ENCODE measurements around the gene DHX16. TPM values are rescaled to one million over a fixed set of nuclear protein-coding genes. Genes with fewer than 3 reads are reported as not detected.
"Not testable (repeated sequence)": the region's sequence is repeated elsewhere in the genome, so short reads cannot be mapped to it uniquely, and the experiment has no call there.

Gene DHX16
- 10 to 100 TPM; 29.0 to 51.9 (median 46.2) TPM for total RNA-seq
- 30.5 TPM for total RNA-seq (2013)
- 49.8 to 131 (median 77.6) reads per million in 29 experiments for total RNA-seq

DNA sequence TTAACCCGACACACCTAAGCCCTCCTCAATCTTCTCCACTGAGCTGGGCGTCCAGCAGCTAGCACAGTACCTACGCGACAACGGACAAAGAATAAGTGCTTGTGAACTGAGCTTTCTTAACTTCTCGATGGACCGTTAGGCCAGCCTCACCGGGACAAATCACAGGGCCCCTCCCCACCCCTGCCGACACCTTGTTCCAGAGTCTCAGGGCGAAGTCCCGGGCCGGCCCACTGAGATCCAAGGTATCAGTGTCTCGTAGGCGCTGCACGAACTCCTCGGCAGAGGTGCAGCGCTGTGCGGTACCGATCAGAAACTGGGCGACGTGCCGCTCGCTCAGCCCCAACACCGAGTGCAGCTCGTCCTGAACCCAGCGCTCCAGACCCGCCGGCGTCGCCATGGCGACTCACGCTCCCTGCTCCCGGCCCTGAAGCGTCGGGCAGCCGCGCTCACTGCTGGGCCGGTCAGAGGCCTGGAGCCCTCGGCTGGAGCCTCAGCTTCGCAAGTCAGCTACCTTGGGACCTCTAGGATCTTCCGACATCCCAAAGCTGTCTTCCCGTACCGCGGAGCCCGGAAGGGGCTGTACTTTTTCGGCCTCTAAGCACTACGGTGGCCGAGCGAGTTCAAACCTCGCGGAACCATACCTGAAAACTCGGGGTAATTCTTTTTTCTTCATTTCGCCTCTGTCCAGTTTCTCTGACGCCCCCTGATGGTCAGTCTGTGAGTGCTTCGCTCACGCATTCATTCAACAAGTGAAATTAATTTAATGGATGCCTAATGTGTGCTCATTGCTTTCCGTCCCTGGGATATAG lies at the start of gene DHX16:
Gene DHX16 (minus strand): TSS at position 562 of the 809 bp plus-strand sequence. CDS start 165 bp downstream, at position 397.
- no peaks in the 10 kb centered on the region for H3K27me3 Mint-ChIP-seq
- H3K27ac Mint-ChIP-seq = peak within 1 kb of the TSS; percentile 79 to 84
- peaks cover 4 to 17% of the 10 kb centered on the region in 2 experiments for H3K4me1 ChIP-seq (ENCODE audit: control insufficient read depth in 1 of 2, extremely low read depth in 1 of 2, insufficient read depth in 2 of 2, low read length in 2 of 2)
- CTCF ChIA-PET = interaction anchor here (0.7 to 2.0 kb wide), 15 partner anchors 9 to 318 kb away, joined by 3 to 9 read pairs (median 4); partner anchors contain the start of genes MDC1 (in 1 of the 2) and MRPS18B (in 1 of the 2)
- H3K27me3 ChIP-seq (replicated peaks in 1 of 2; ENCODE audit: control insufficient read depth in 2 of 2, extremely low read depth in 1 of 2, insufficient read depth in 2 of 2, low read length in 1 of 2) = no peaks in the 10 kb centered on the region
- POLR2A ChIA-PET = interaction anchor here (0.7 kb wide), 3 partner anchors 120 to 1078 kb away, joined by 4 to 9 read pairs (median 6); no protein-coding TSS in a partner anchor
- H3K4me3 ChIP-seq (ENCODE audit: control insufficient read depth in 1 of 2, extremely low read depth in 1 of 2, low read length in 1 of 2) = peak within 1 kb of the TSS; percentile 72 to 99
- H3K27ac ChIP-seq (ENCODE audit: low read length) = peak within 1 kb of the TSS; percentile 33
- H3K9me3 Mint-ChIP-seq = no peaks in the 10 kb centered on the region
- DNase-seq (peak; percentile 62 to 95 (median 80)), ATAC-seq (replicated peaks in 1 of 4) (peak; percentile 80 to 84 (median 81))
- peaks cover 14 to 44% of the 10 kb centered on the region in 2 donors for H3K36me3 ChIP-seq (ENCODE audit: control insufficient read depth in 2 of 2, extremely low read depth in 1 of 2, insufficient read depth in 1 of 2, low read length in 1 of 2)
- under 1% methylated on average over 51 of the region's 57 CpGs for WGBS (ENCODE audit: insufficient coverage)
- no peaks in the 10 kb centered on the region for H3K9me3 ChIP-seq
- H3K4me3 Mint-ChIP-seq = peak within 1 kb of the TSS; percentile 85 to 93 (median 91)
- peaks cover 39 to 48% (median 41%) of the 10 kb centered on the region in 3 donors for H3K4me1 Mint-ChIP-seq
- peaks cover 30% of the 10 kb centered on the region for H3K36me3 Mint-ChIP-seq

DNA sequence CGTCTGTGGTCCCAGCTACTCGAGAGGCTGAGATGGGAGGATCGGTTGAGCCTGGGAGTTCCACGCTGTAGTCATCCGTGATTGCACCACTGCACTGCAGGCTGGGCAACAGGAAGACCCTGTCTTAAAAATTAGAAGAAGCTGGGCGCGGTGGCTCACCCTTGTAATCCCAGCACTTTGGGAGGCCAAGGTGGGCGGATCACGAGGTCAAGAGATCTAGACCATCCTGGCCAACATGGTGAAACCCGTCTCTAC lies 49.1 kb upstream of the DHX16 start:
- peak overlapping the region; percentile 74 for H3K27ac ChIP-seq (ENCODE audit: low read length)
- H3K27me3 Mint-ChIP-seq; H3K9me3 ChIP-seq; ATAC-seq (replicated peaks in 1 of 4); H3K27me3 ChIP-seq (replicated peaks in 1 of 2; ENCODE audit: control insufficient read depth in 2 of 2, extremely low read depth in 1 of 2, insufficient read depth in 2 of 2, low read length in 1 of 2); H3K9me3 Mint-ChIP-seq: not testable (repeated sequence)
- POLR2A ChIA-PET = interaction anchor here (1.1 to 3.6 kb wide), 5 partner anchors 40 to 107 kb away, joined by 4 to 14 read pairs (median 9); no protein-coding TSS in a partner anchor
- H3K4me1 ChIP-seq (ENCODE audit: control insufficient read depth in 1 of 2, extremely low read depth in 1 of 2, insufficient read depth in 2 of 2, low read length in 2 of 2) = peaks cover 20 to 54% of the 10 kb centered on the region in 2 experiments
- 2% methylated on average over 4 of the region's 10 CpGs for WGBS (ENCODE audit: insufficient coverage)
- CTCF ChIA-PET = interaction anchor here (0.7 to 9.1 kb wide), 16 partner anchors 9 to 365 kb away, joined by 3 to 254 read pairs (median 4); partner anchors contain the start of genes DHX16 (in 1 of the 2) and MRPS18B (in 1 of the 2)
- peak in 1 of 35 experiments; percentile 28 for DNase-seq
- H3K36me3 ChIP-seq (ENCODE audit: control insufficient read depth in 2 of 2, extremely low read depth in 1 of 2, insufficient read depth in 1 of 2, low read length in 1 of 2) = peaks cover 9 to 45% of the 10 kb centered on the region in 2 donors
- Mint-ChIP-seq H3K36me3 (peaks cover 31% of the 10 kb centered on the region), H3K4me1 (peaks cover 57 to 67% (median 66%) of the 10 kb centered on the region in 3 donors), H3K27ac (peak overlapping the region; percentile 88 to 95), H3K4me3 (peak overlapping the region; percentile 95 to 99 (median 99))
- peak overlapping the region; percentile 81 to 85 for H3K4me3 ChIP-seq (ENCODE audit: control insufficient read depth in 1 of 2, extremely low read depth in 1 of 2, low read length in 1 of 2)

DNA sequence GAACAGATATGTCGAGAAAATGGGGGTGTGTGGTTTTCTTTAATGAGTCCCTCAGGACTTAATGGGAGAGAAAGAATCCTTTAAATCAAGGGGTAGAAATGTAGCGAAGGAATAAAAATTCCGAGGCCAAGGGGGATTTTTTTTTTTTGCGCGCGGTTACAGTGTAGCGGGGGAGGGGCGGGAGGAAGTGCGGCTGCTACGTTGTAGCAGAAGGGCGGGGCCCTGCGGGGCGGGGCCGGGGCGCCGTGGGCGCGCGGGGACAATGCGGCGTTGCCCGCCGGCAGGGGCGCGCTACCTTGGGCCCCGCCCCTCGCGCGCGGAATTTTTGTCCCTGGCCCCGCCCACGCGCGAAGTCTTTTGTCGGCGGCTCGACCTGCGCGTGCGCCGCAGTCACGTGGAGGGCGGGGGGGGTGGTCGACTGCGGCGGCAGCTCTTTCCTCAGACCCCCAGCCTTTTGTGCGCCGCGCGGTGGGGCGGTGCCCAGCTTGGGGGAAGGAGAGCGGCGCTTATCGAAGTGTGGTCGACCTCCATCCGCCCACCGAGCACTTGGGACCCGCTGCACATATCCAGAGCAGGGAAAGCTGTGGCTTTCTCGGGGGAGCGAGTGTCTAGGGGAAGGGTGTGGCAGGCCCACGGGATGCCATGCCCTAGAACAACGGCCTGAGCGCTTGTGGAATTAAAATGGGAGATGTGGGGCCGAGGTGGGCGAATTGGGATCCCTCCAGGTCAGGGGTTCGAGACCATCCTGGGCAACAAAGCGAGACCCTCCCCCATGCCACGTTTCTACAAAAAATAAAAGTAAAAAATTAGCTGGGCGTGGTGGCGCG lies 48.6 kb upstream of the DHX16 start:
- Histone ChIP-seq H3K36me3 (ENCODE audit: control insufficient read depth in 2 of 2, extremely low read depth in 1 of 2, insufficient read depth in 1 of 2, low read length in 1 of 2) (peaks cover 9 to 39% of the 10 kb centered on the region in 2 donors), H3K27me3 (replicated peaks in 1 of 2; ENCODE audit: control insufficient read depth in 2 of 2, extremely low read depth in 1 of 2, insufficient read depth in 2 of 2, low read length in 1 of 2) (no peaks in the 10 kb centered on the region), H3K4me1 (ENCODE audit: control insufficient read depth in 1 of 2, extremely low read depth in 1 of 2, insufficient read depth in 2 of 2, low read length in 2 of 2) (peaks cover 23 to 60% of the 10 kb centered on the region in 2 experiments), H3K9me3 (no peaks in the 10 kb centered on the region), H3K27ac (ENCODE audit: low read length) (peak overlapping the region; percentile 88), H3K4me3 (ENCODE audit: control insufficient read depth in 1 of 2, extremely low read depth in 1 of 2, low read length in 1 of 2) (peak overlapping the region; percentile 94 to 99)
- Mint-ChIP-seq H3K4me1 (peaks cover 62 to 69% (median 69%) of the 10 kb centered on the region in 3 donors), H3K9me3 (no peaks in the 10 kb centered on the region), H3K27ac (peak overlapping the region; percentile 91 to 95), H3K4me3 (peak overlapping the region; percentile 95 to 99 (median 99)), H3K27me3 (no peaks in the 10 kb centered on the region), H3K36me3 (peaks cover 32% of the 10 kb centered on the region)
- ChIA-PET CTCF (interaction anchor here (0.6 to 9.1 kb wide), 16 partner anchors 10 to 366 kb away, joined by 3 to 254 read pairs (median 4); partner anchors contain the start of genes DHX16 (in 1 of the 2) and MRPS18B (in 1 of the 2)), POLR2A (interaction anchor here (0.6 to 3.6 kb wide), 6 partner anchors 39 to 106 kb away, joined by 3 to 14 read pairs (median 7); partner anchors contain the start of gene MRPS18B (in 1 of the 2))
- ATAC-seq (replicated peaks in 1 of 4) (peak; percentile 38 to 58 (median 46)), DNase-seq (peak; percentile 88 to 98 (median 93))
- WGBS (ENCODE audit: insufficient coverage) = 0% methylated on average over 60 of the region's 71 CpGs

DNA sequence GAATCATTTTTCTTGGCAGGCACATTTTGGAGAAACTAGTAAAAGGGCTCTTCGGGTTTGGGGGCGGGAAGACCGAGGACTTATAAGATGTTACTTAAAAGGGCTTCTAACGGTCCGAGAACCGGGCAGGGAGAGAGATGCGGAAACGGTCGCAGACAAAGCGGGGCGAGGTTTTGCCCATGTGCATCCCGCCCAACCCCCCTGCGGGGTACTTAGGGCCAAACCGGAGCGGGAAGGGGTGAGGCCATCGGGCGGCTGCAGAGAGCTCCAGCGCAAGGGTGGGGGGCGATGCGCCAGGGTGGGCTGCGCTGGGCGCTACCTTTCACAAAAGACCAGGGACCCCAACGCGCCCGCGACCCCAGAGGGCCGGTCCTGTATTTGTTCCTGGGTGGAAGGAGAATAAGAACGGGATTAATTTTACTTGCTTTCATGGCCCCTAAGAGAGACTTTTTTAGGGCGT lies 48.0 kb upstream of the DHX16 start:
- Mint-ChIP-seq H3K27me3 (no peaks in the 10 kb centered on the region), H3K36me3 (peaks cover 32% of the 10 kb centered on the region), H3K27ac (peak overlapping the region; percentile 91 to 95), H3K4me3 (peak overlapping the region; percentile 95 to 99 (median 99)), H3K4me1 (peaks cover 69 to 71% (median 70%) of the 10 kb centered on the region in 3 donors), H3K9me3 (no peaks in the 10 kb centered on the region)
- Histone ChIP-seq H3K27ac (ENCODE audit: low read length) (peak overlapping the region; percentile 88), H3K9me3 (no peaks in the 10 kb centered on the region), H3K4me3 (ENCODE audit: control insufficient read depth in 1 of 2, extremely low read depth in 1 of 2, low read length in 1 of 2) (peak overlapping the region; percentile 94 to 99), H3K4me1 (ENCODE audit: control insufficient read depth in 1 of 2, extremely low read depth in 1 of 2, insufficient read depth in 2 of 2, low read length in 2 of 2) (peaks cover 23 to 63% of the 10 kb centered on the region in 2 experiments), H3K36me3 (ENCODE audit: control insufficient read depth in 2 of 2, extremely low read depth in 1 of 2, insufficient read depth in 1 of 2, low read length in 1 of 2) (peaks cover 5 to 35% of the 10 kb centered on the region in 2 donors), H3K27me3 (replicated peaks in 1 of 2; ENCODE audit: control insufficient read depth in 2 of 2, extremely low read depth in 1 of 2, insufficient read depth in 2 of 2, low read length in 1 of 2) (no peaks in the 10 kb centered on the region)
- WGBS (ENCODE audit: insufficient coverage) = under 1% methylated on average over 29 of the region's 29 CpGs
- CTCF ChIA-PET = interaction anchor here (0.6 to 9.1 kb wide), 10 partner anchors 11 to 237 kb away, joined by 3 to 254 read pairs (median 5); partner anchors contain the start of gene DHX16 (in 1 of the 2)
- DNase-seq = peak in 25 of 35 experiments; percentile 25 to 65 (median 46)
- POLR2A ChIA-PET = interaction anchor here (2.1 to 3.6 kb wide), 3 partner anchors 39 to 106 kb away, joined by 5 to 14 read pairs (median 11); no protein-coding TSS in a partner anchor
- no peak for ATAC-seq (replicated peaks in 1 of 4)

DNA sequence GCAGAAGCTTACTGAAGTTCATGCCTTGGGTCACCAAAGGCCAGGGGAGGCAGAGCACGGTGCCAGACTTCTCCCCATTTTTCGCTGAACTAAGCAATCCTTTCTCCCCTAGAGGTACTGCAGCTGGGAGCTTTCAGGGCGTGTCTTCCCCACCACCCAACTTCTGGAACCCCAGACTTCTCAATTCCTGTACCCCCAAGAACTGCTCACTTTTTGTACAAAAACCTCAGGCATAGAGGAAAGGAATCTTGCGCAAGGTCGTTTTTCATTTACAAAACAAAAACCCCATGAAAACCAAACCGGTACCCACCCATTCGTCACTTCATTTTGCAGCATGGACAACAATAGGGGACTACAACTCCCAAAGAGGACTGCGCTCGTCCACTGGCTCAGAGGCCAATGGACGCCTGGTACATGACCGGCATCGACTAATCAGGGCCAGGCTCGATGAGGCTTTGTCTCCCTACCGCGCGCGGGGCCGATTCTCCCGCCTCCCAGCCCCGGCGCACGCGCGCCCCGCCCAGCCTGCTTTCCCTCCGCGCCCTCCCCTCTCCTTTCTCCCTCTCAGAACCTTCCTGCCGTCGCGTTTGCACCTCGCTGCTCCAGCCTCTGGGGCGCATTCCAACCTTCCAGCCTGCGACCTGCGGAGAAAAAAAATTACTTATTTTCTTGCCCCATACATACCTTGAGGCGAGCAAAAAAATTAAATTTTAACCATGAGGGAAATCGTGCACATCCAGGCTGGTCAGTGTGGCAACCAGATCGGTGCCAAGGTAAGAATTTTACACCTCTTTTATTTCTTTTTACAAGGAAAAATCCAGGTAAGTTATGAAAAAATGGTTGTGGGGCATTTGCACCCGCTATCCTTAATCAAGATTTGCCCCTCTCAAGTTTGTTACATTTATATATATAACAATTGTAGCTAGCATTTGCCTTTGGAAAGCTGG lies 47.3 kb upstream of the DHX16 start, which contains the start of gene TUBB:
Gene TUBB (plus strand): TSS at position 562 of the 947 bp plus-strand sequence. CDS start 155 bp downstream, at position 717.
- ATAC-seq (replicated peaks in 1 of 4) (peak; percentile 64 to 68 (median 66)), DNase-seq (peak; percentile 85 to 97 (median 93))
- POLR2A ChIA-PET = interaction anchor here (2.1 to 3.6 kb wide), 3 partner anchors 38 to 105 kb away, joined by 5 to 14 read pairs (median 11); no protein-coding TSS in a partner anchor
- peak within 1 kb of the TSS; percentile 91 to 95 for H3K27ac Mint-ChIP-seq
- H3K27ac ChIP-seq (ENCODE audit: low read length) = peak within 1 kb of the TSS; percentile 88
- H3K9me3 Mint-ChIP-seq = no peaks in the 10 kb centered on the region
- no peaks in the 10 kb centered on the region for H3K27me3 ChIP-seq (replicated peaks in 1 of 2; ENCODE audit: control insufficient read depth in 2 of 2, extremely low read depth in 1 of 2, insufficient read depth in 2 of 2, low read length in 1 of 2)
- CTCF ChIA-PET = interaction anchor here in 1 of 2 donors (1.9 to 9.1 kb wide), 3 partner anchors 18 to 48 kb away, joined by 4 to 254 read pairs (median 9); partner anchors contain the start of gene DHX16
- H3K4me1 Mint-ChIP-seq = peaks cover 67 to 72% (median 71%) of the 10 kb centered on the region in 3 donors
- H3K4me3 Mint-ChIP-seq = peak within 1 kb of the TSS; percentile 95 to 99 (median 99)
- H3K27me3 Mint-ChIP-seq = no peaks in the 10 kb centered on the region
- H3K4me3 ChIP-seq (ENCODE audit: control insufficient read depth in 1 of 2, extremely low read depth in 1 of 2, low read length in 1 of 2) = peak within 1 kb of the TSS; percentile 94 to 99
- no peaks in the 10 kb centered on the region for H3K9me3 ChIP-seq
- under 1% methylated on average over 32 of the region's 38 CpGs for WGBS (ENCODE audit: insufficient coverage)
- H3K36me3 Mint-ChIP-seq = peaks cover 31% of the 10 kb centered on the region
- H3K4me1 ChIP-seq (ENCODE audit: control insufficient read depth in 1 of 2, extremely low read depth in 1 of 2, insufficient read depth in 2 of 2, low read length in 2 of 2) = peaks cover 23 to 59% of the 10 kb centered on the region in 2 experiments
- peaks cover 4 to 29% of the 10 kb centered on the region in 2 donors for H3K36me3 ChIP-seq (ENCODE audit: control insufficient read depth in 2 of 2, extremely low read depth in 1 of 2, insufficient read depth in 1 of 2, low read length in 1 of 2)

Measured in T-cell (primary cell).